ENCODE data around the gene COA3.

- no peak for TF ChIP-seq TAF1 (IDR thresholded peaks at IDR 0.05; ENCODE audit: borderline replicate concordance, low read depth, low read length)
- no peak for TF ChIP-seq POLR2A (IDR thresholded peaks at IDR 0.05; ENCODE audit: low read depth, low read length)
These were observed 11.2 kb downstream of the COA3 start for GRCh38 chr17:42787266-42787665.

Measured in GM12892 (cell line).